ENCODE data around the gene NKD2.

- TF ChIP-seq CTCF (IDR thresholded peaks at IDR 0.05 in 8 of 11, conservative IDR thresholded peaks at IDR 0.05 in 3 of 11) (no peak), POLR2A (IDR thresholded peaks at IDR 0.05) (no peak), POLR2AphosphoS5 (IDR thresholded peaks at IDR 0.05) (no peak)
These were observed 50.6 kb downstream of the NKD2 start for GRCh38 chr5:1058988-1059883.
